ENCODE data around the gene PPP3R1.

PPP3R1 gene

GRCh38 chr2:68231061-68231372 lies 21.3 kb downstream of the PPP3R1 start:
- DNase-seq (ENCODE audit: low read depth): no peak

GRCh38 chr2:68230241-68231060 lies 21.9 kb downstream of the PPP3R1 start:
- no peak for DNase-seq (ENCODE audit: low read depth)

- no peak for DNase-seq (ENCODE audit: low read depth)
Measured at GRCh38 chr2:68226794-68227193, 25.5 kb downstream of the PPP3R1 start.

- DNase-seq (ENCODE audit: low read depth): no peak
Measured at GRCh38 chr2:68225119-68225632, 27.2 kb downstream of the PPP3R1 start.

- peak; percentile 31 for DNase-seq (ENCODE audit: low read depth)
Measured at GRCh38 chr2:68223419-68223818, 28.9 kb downstream of the PPP3R1 start.

GRCh38 chr2:68222287-68222686 lies 30.0 kb downstream of the PPP3R1 start:
- DNase-seq (ENCODE audit: low read depth): no peak

- DNase-seq (ENCODE audit: low read depth): no peak
Measured at GRCh38 chr2:68218343-68218901, 33.9 kb downstream of the PPP3R1 start.

GRCh38 chr2:68217729-68218128 lies 34.6 kb downstream of the PPP3R1 start:
- no peak for DNase-seq (ENCODE audit: low read depth)

GRCh38 chr2:68216454-68217310 lies 35.6 kb downstream of the PPP3R1 start:
- DNase-seq (ENCODE audit: low read depth): peak; percentile 15

- no peak for DNase-seq (ENCODE audit: low read depth)
Measured at GRCh38 chr2:68214381-68214780, 38.0 kb downstream of the PPP3R1 start.

- no peak for DNase-seq (ENCODE audit: low read depth)
Measured at GRCh38 chr2:68206793-68207192, 45.5 kb downstream of the PPP3R1 start.

- no peak for DNase-seq (ENCODE audit: low read depth)
Measured at GRCh38 chr2:68203587-68203986, 48.7 kb downstream of the PPP3R1 start.

- DNase-seq (ENCODE audit: low read depth): no peak
Measured at GRCh38 chr2:68200157-68200787, 52.1 kb downstream of the PPP3R1 start.

- DNase-seq (ENCODE audit: low read depth): no peak
Measured at GRCh38 chr2:68196120-68196716, 56.1 kb downstream of the PPP3R1 start.

GRCh38 chr2:68195096-68195495 lies 57.2 kb downstream of the PPP3R1 start:
- DNase-seq (ENCODE audit: low read depth): no peak

GRCh38 chr2:68193787-68194372 lies 58.5 kb downstream of the PPP3R1 start:
- DNase-seq (ENCODE audit: low read depth): peak; percentile 66

- no peak for DNase-seq (ENCODE audit: low read depth)
Measured at GRCh38 chr2:68193144-68193543, 59.2 kb downstream of the PPP3R1 start.

- DNase-seq (ENCODE audit: low read depth): peak; percentile 75
Measured at GRCh38 chr2:68190991-68191731, 61.2 kb downstream of the PPP3R1 start.

GRCh38 chr2:68189991-68190784 lies 62.1 kb downstream of the PPP3R1 start:
- no peak for DNase-seq (ENCODE audit: low read depth)

- DNase-seq (ENCODE audit: low read depth): no peak
Measured at GRCh38 chr2:68188831-68189230, 63.5 kb downstream of the PPP3R1 start.

Measured in stromal cell of bone marrow (primary cell).